Epithelial cell of prostate (primary cell): Measurements from ENCODE around the gene COMMD3.
A peak's percentile ranks its signal among the peaks of the same experiment; 100 is the strongest.

Source experiments
- DNase-seq: peaks from one replicate; pipeline ENCODE4 v3.0.0-alpha.2; 2011; ENCODE audit warnings: low read depth, low spot score
- H3K27ac ChIP-seq: fragments of 450-650 bp; 2 replicates; pipeline ENCODE4 v1.5.1; 2017; ENCODE audit warnings: mild to moderate bottlenecking

COMMD3 gene

GRCh38 chr10:22364407-22365140, 48.4 kb downstream of the COMMD3 start:
- DNase-seq: no peak
- no peak overlapping the region for H3K27ac ChIP-seq

DNA sequence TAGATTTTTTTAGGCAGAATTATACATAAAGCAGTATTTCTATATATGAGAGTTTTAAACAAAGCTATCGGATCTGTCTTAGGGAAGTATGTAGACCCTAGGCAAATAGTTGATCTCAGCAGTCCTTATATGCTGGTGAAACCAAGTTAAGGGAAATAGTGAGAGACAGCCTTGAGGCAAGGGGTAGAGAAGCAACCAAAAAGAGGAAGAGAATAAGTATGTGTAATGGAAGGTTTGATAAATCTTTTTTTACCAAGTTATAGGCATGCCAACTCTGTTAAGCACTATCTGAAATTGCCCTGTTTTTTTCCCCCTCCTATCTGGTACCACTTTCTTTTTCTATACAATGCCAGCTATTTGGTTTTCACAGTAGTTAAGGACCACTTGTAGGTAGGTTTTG, 49.0 kb downstream of the COMMD3 start:
- H3K27ac ChIP-seq: no peak overlapping the region
- DNase-seq: no peak

GRCh38 chr10:22365644-22366434, 49.7 kb downstream of the COMMD3 start:
- DNase-seq: no peak
- no peak overlapping the region for H3K27ac ChIP-seq

DNA sequence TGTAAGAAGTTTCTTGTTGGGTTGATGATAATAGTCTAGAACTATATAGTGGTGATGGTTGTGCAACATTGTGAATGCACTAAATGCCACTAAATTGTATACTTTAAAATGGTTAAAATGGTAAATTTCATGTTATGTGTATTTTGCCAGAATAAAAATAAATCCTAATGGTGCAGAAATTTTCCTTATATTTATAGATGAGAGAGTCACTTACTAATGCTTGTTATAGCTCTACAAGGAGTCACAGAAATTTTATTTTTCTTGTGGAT, 50.2 kb downstream of the COMMD3 start:
- H3K27ac ChIP-seq: no peak overlapping the region
- no peak for DNase-seq

- DNase-seq: no peak
- no peak overlapping the region for H3K27ac ChIP-seq
These were observed 50.6 kb downstream of the COMMD3 start for GRCh38 chr10:22366771-22367170.

DNA sequence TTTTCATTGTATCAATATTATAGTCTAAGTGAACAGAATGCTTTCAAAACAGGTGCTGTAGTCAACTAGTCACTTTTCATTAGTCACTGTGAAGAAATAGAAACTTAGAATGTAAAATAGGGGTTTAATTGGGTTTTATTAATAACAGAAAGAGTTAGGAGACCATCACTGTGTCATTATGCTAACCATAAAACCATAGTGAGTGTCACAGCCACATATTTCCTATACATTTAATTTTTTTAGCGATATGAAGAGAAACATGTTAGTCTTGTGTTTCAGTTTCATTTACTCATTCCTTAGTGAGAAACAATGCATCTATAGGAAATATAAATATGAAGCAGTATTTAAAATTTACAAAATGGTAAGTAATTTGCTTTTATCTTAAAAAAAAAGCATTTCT, 51.3 kb downstream of the COMMD3 start:
- no peak for DNase-seq
- H3K27ac ChIP-seq: no peak overlapping the region

DNA sequence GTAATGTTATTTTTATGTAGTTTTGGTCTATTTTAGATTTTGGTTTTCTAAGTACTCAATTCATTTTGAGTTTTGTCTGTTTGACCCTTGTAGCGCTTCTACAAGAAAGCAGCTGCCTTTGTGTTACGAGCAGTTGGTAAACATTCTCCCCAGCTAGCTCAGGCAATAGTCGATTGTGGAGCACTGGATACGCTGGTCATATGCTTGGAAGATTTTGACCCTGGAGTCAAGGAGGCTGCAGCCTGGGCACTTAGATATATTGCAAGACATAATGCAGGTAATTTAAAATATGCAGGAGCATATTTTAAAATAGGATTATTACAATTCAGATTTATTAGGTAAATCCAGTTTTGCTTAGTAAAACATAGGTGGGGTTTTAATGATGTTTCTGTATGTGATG, 52.2 kb downstream of the COMMD3 start:
- DNase-seq: no peak

DNA sequence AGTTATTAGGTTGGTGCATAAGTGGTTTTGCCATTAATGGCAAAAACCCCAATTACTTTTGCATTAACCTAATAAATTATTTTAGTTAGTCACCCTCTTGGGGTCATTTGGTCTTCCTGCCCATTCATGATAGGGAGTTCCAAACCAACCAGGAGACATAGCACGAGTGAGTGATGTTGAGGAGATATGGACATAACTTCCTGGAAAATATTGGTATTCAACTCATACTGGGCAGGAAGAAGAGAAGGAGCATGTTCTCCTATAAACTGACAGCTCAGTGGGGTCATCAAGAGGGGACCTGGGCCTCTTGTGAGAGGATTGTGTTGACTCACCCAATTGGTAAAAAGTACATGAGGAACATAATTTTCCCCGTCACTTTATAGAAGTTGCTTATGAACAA, 52.8 kb downstream of the COMMD3 start:
- no peak overlapping the region for H3K27ac ChIP-seq
- no peak for DNase-seq

More for the DNA sequence above, 52.2 kb downstream of the COMMD3 start:
- H3K27ac ChIP-seq: no peak overlapping the region

DNA sequence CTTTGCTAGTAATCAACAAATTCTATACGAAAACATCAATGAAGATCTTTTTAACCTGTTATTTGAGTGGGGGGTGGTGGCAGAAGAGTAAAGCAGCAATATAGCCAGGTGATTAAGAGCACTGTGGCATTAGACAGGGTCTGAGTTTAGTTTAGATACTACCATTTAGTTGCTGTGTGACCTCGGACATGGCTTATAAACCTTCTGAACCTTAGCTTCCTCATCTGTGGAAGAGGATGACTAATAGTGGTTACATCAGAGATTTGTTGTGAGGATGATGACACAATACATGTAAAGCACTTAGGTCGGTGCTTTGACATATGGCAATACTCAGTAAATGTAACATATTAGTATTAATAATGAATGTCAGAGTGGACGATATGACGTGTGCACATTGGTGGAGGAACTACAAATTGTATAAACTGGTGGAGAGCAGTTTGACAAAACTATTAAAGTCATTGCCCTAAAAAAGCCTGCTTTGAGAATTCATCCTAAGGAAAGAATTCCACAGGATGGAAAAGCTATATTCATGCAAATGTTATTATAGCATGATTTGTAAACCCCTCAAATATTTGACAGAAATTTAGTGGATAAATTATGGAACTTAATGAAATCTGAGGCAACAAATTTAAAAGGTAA, 53.4 kb downstream of the COMMD3 start:
- no peak overlapping the region for H3K27ac ChIP-seq
- DNase-seq: peak; percentile 10
